ENCODE data around the gene C1QTNF1. TPM values are rescaled to one million over a fixed set of nuclear protein-coding genes. Genes with fewer than 3 reads are reported as not detected.

Gene C1QTNF1
- total RNA-seq, 1 experiment from 2014 or later: 19.9 TPM

- Histone ChIP-seq H3K4me1 (peaks cover 46% of the 10 kb centered on the region), H3K9me3 (peaks cover 19% of the 10 kb centered on the region), H3K36me3 (ENCODE audit: control insufficient read depth, insufficient read depth, low read length) (peaks cover 4% of the 10 kb centered on the region; the same call in 1 of the 2 replicates), H3K4me3 (ENCODE audit: low read depth, low read length) (no peak overlapping the region), H3K27me3 (replicated peaks; ENCODE audit: control insufficient read depth, insufficient read depth, low read length) (no peaks in the 10 kb centered on the region)
- Mint-ChIP-seq H3K9me3 (ENCODE audit: unreplicated experiment) (peaks cover 25% of the 10 kb centered on the region), H3K27ac (ENCODE audit: unreplicated experiment) (no peak overlapping the region), H3K27me3 (ENCODE audit: insufficient read depth, unreplicated experiment) (no peaks in the 10 kb centered on the region), H3K36me3 (ENCODE audit: insufficient read depth, unreplicated experiment) (peaks cover 13% of the 10 kb centered on the region), H3K4me3 (ENCODE audit: unreplicated experiment) (no peak overlapping the region), H3K4me1 (ENCODE audit: low read depth, unreplicated experiment) (peaks cover 35% of the 10 kb centered on the region)
- TF ChIP-seq, protein P1, sequence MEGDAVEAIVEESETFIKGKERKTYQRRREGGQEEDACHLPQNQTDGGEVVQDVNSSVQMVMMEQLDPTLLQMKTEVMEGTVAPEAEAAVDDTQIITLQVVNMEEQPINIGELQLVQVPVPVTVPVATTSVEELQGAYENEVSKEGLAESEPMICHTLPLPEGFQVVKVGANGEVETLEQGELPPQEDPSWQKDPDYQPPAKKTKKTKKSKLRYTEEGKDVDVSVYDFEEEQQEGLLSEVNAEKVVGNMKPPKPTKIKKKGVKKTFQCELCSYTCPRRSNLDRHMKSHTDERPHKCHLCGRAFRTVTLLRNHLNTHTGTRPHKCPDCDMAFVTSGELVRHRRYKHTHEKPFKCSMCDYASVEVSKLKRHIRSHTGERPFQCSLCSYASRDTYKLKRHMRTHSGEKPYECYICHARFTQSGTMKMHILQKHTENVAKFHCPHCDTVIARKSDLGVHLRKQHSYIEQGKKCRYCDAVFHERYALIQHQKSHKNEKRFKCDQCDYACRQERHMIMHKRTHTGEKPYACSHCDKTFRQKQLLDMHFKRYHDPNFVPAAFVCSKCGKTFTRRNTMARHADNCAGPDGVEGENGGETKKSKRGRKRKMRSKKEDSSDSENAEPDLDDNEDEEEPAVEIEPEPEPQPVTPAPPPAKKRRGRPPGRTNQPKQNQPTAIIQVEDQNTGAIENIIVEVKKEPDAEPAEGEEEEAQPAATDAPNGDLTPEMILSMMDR (IDR thresholded peaks at IDR 0.05; ENCODE audit: insufficient read depth in 1 of 2, low read depth in 1 of 2, low read length in 1 of 2, severe bottlenecking in 1 of 2, unreplicated experiment in 1 of 2): no peak
- CTCF ChIA-PET: no interaction called here
- POLR2A ChIA-PET: no interaction called here
- no peak for DNase-seq
- intact Hi-C loops (cut with micrococcal nuclease; ENCODE audit: unreplicated experiment): no loop called here
- BruUV-seq (replicated peaks): no TSS peak
Measured at GRCh38 chr17:79012563-79013134, 11.3 kb upstream of the C1QTNF1 start.

DNA sequence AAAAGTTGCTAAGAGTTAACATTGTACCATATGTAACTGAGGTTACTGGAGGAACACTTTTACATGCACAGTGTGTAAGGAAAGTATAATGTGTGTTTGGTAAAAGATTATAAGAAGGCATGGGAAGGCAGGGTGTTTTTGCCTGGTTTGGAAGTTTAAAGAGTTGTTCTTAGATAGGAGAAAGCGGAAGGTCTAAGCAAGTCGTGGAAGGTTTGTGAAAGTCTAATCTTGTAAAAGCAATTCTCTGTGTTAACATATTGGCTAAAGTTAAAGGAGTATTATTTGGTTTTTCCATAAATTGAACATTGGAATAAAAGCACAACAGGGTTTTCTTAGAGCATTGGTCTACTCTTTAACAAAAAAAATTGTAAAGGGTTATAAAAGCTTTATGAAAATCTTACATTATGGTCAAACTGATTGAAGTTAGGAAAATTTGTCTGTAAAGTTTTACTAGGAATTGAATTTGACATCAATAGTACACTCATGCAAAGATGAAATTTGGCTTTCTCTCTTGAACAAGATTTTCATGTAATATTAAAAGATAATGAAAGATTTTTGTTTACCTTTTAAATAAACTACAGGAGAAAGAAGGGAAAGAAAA lies 9.7 kb upstream of the C1QTNF1 start:
- DNase-seq: no peak
- no peaks in the 10 kb centered on the region for H3K36me3 ChIP-seq (ENCODE audit: control insufficient read depth, insufficient read depth, low read length)
- TF ChIP-seq, protein P1 (IDR thresholded peaks at IDR 0.05; ENCODE audit: insufficient read depth in 1 of 2, low read depth in 1 of 2, low read length in 1 of 2, severe bottlenecking in 1 of 2, unreplicated experiment in 1 of 2): no peak
- no peak overlapping the region for H3K4me3 Mint-ChIP-seq (ENCODE audit: unreplicated experiment)
- peaks cover 19% of the 10 kb centered on the region for H3K9me3 ChIP-seq
- no peaks in the 10 kb centered on the region for H3K27me3 ChIP-seq (replicated peaks; ENCODE audit: control insufficient read depth, insufficient read depth, low read length)
- no peaks in the 10 kb centered on the region for H3K27me3 Mint-ChIP-seq (ENCODE audit: insufficient read depth, unreplicated experiment)
- no peak overlapping the region for H3K4me3 ChIP-seq (ENCODE audit: low read depth, low read length)
- POLR2A ChIA-PET: no interaction called here
- H3K4me1 ChIP-seq: peaks cover 50% of the 10 kb centered on the region
- H3K36me3 Mint-ChIP-seq (ENCODE audit: insufficient read depth, unreplicated experiment): peaks cover 1% of the 10 kb centered on the region
- CTCF ChIA-PET: no interaction called here
- H3K4me1 Mint-ChIP-seq (ENCODE audit: low read depth, unreplicated experiment): peaks cover 40% of the 10 kb centered on the region
- BruUV-seq (replicated peaks): no TSS peak
- no peak overlapping the region for H3K27ac Mint-ChIP-seq (ENCODE audit: unreplicated experiment)
- intact Hi-C loops (cut with micrococcal nuclease; ENCODE audit: unreplicated experiment): no loop called here
- peaks cover 25% of the 10 kb centered on the region for H3K9me3 Mint-ChIP-seq (ENCODE audit: unreplicated experiment)

DNA sequence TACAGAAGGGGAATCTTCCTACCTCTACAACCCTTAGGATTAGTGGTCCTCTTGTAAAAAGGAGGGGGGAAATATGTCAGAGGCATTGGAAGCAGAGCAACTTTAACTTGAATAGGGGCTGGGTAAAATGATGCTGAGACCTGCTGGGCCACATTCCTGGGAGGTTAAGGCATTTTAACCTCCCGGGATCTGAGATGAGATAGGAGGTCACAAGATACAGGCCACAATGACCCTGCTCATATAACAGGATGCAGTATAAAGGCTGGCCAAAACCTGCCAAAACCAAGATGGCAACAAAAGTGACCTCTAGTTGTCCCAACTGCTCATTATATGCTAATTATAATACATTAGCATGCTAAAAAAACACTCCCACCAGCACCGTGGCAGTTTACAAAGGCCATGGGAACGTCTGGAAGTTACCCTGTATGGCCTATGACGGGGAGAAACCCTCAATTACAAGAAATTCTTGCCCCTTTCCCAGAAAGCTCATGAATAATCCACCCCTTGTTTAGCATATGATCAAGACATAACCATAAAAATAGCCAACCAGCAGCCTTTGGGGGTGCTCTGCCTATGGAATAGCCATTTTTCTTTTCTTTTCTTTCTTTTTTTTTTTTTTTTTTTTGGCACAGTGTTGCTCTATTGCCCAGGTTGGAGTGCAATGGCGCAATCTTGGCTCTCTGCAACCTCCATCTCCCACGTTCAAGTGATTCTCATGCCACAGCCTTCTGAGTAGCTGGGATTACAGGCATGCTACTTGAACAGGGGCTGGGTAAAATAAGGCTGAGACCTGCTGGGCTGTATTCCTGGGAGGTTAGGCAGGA lies 6.2 kb upstream of the C1QTNF1 start:
- POLR2A ChIA-PET: no interaction called here
- peaks cover 56% of the 10 kb centered on the region for H3K4me1 Mint-ChIP-seq (ENCODE audit: low read depth, unreplicated experiment)
- peak overlapping the region; percentile 9 for H3K4me3 Mint-ChIP-seq (ENCODE audit: unreplicated experiment)

More for the DNA sequence above, 6.2 kb upstream of the C1QTNF1 start:
- CTCF ChIA-PET: interaction anchor here (0.6 to 0.7 kb wide), 3 partner anchors 64 to 898 kb away, joined by 4 to 5 read pairs (median 4); no protein-coding TSS in a partner anchor
- H3K9me3 ChIP-seq: peaks cover 19% of the 10 kb centered on the region
- no peaks in the 10 kb centered on the region for H3K27me3 ChIP-seq (replicated peaks; ENCODE audit: control insufficient read depth, insufficient read depth, low read length)
- peaks cover 16% of the 10 kb centered on the region for H3K9me3 Mint-ChIP-seq (ENCODE audit: unreplicated experiment)
- DNase-seq: peak; percentile 77 to 84
- H3K4me1 ChIP-seq: peaks cover 48% of the 10 kb centered on the region
- H3K27ac Mint-ChIP-seq (ENCODE audit: unreplicated experiment): peak overlapping the region; percentile 77
- no peak overlapping the region for H3K4me3 ChIP-seq (ENCODE audit: low read depth, low read length)
- no peaks in the 10 kb centered on the region for H3K36me3 ChIP-seq (ENCODE audit: control insufficient read depth, insufficient read depth, low read length)
- no peaks in the 10 kb centered on the region for H3K27me3 Mint-ChIP-seq (ENCODE audit: insufficient read depth, unreplicated experiment)
- BruUV-seq (replicated peaks): no TSS peak
- no peaks in the 10 kb centered on the region for H3K36me3 Mint-ChIP-seq (ENCODE audit: insufficient read depth, unreplicated experiment)
- intact Hi-C loops (cut with micrococcal nuclease; ENCODE audit: unreplicated experiment): no loop called here
- TF ChIP-seq, protein P1 (IDR thresholded peaks at IDR 0.05; ENCODE audit: insufficient read depth in 1 of 2, low read depth in 1 of 2, low read length in 1 of 2, severe bottlenecking in 1 of 2, unreplicated experiment in 1 of 2): no peak

All from Caco-2 (cell line).